Panc1 (cell line): ENCODE measurements around the gene SCN8A. TPM values are rescaled to one million over a fixed set of nuclear protein-coding genes. Genes with fewer than 3 reads are reported as not detected.

ENCODE experiments used
- ATAC-seq: fragments of 200-7000 bp; cut with Tn5 transposase; 2 replicates; pipeline ENCODE4 v1.9.1; 2020; ENCODE audit warnings: mild to moderate bottlenecking, moderate library complexity
- BruUV-seq: library from RNA; stranded (reverse); fragments of 400-500 nt; replicated peaks from 2 replicates; lab custom pipeline; 2021; lab: Mats Ljungman, UMichigan
- CTCF ChIA-PET: fragments of 300-600 bp; sonication (Branson Sonifier 250); formaldehyde crosslinking; loops from one replicate; lab custom pipeline; 2022; ENCODE audit warnings: antibody characterized with exemption; lab: Charles Lee
- POLR2A ChIA-PET: fragments of 300-600 bp; sonication (Branson Sonifier 250); formaldehyde crosslinking; loops from one replicate; lab custom pipeline; 2022; ENCODE audit warnings: antibody characterized with exemption; lab: Charles Lee
- DNase-seq: peaks from one replicate; pipeline ENCODE4 v3.0.0-alpha.2; 2010; ENCODE audit warnings: low read depth, low spot score
- H3K27ac ChIP-seq: 2 replicates; pipeline ENCODE4 v1.5.1; 2011; ENCODE audit warnings: mild to moderate bottlenecking, low read length, inconsistent platforms
- H3K27me3 ChIP-seq: fragments of 200-500 bp; sonication (Bioruptor generic); 2 replicates; pipeline ENCODE4 v1.6.0; 2014; ENCODE audit warnings: low read length, inconsistent platforms; ENCODE audit not compliant: control insufficient read depth, insufficient read depth
- H3K36me3 ChIP-seq: fragments of 200-500 bp; sonication (Bioruptor generic); 2 replicates; pipeline ENCODE4 v1.5.1; 2014; ENCODE audit warnings: inconsistent platforms, mild to moderate bottlenecking, low read length, moderate library complexity; ENCODE audit not compliant: control insufficient read depth, insufficient read depth
- H3K4me1 ChIP-seq: 2 replicates; pipeline ENCODE4 v1.5.1; 2011; ENCODE audit warnings: inconsistent platforms, mild to moderate bottlenecking, low read length, moderate library complexity; ENCODE audit not compliant: control insufficient read depth, insufficient read depth
- H3K4me3 ChIP-seq, 2 experiments: 2 replicates each; pipeline ENCODE4 v1.5.1; 2011 to 2012; ENCODE audit warnings: low read depth in 2 of 2, low read length in 2 of 2, mild to moderate bottlenecking in 2 of 2, inconsistent platforms in 1 of 2, moderate library complexity in 1 of 2
- H3K9me3 ChIP-seq: fragments of 200-500 bp; sonication (Bioruptor generic); 2 replicates; pipeline ENCODE4 v1.5.1; 2014; ENCODE audit warnings: low read depth, mild to moderate bottlenecking, inconsistent platforms, low read length, moderate library complexity; ENCODE audit not compliant: control insufficient read depth, insufficient read depth
- POLR2AphosphoS5 ChIP-seq: IDR thresholded peaks from 2 replicates; pipeline ENCODE4 v1.6.1; 2012; ENCODE audit warnings: mild to moderate bottlenecking, low read depth, low read length, moderate library complexity
- SIN3A ChIP-seq: IDR thresholded peaks from 2 replicates; pipeline ENCODE4 v1.6.1; 2012; ENCODE audit warnings: low read depth, mild to moderate bottlenecking, low read length, moderate library complexity, borderline replicate concordance; ENCODE audit not compliant: insufficient read depth
- TCF7L2 ChIP-seq: IDR thresholded peaks from 2 replicates; pipeline ENCODE4 v1.6.1; 2011; ENCODE audit warnings: mild to moderate bottlenecking, low read depth, low read length, inconsistent platforms
- in situ Hi-C: cut with HindIII; loops from 2 replicates; pipeline ENCODE4 v1.10.0; 2016; ENCODE audit warnings: low sequenced_read_pairs, low pct_unique_long_range_greater_than_20kb
- intact Hi-C: fragments of 100-400 bp; cut with micrococcal nuclease; formaldehyde crosslinking; loops from one replicate; pipeline ENCODE4 v1.10.0; 2022; ENCODE audit not compliant: unreplicated experiment
- total RNA-seq: library from RNA; stranded (reverse); gene quantifications from one replicate; pipeline ENCODE4 v1.2.1, GENCODE V29; 2021; ENCODE audit not compliant: unreplicated experiment
- TF ChIP-seq, protein P1 (sequence below), 2 experiments: IDR thresholded peaks; 2 replicates each; pipeline ENCODE4 v1.6.1; 2011 to 2012; ENCODE audit warnings: low read depth in 2 of 2, control low read depth in 1 of 2, low read length in 1 of 2, mild to moderate bottlenecking in 1 of 2, moderate library complexity in 1 of 2; ENCODE audit not compliant: insufficient read depth in 1 of 2
- TF ChIP-seq, protein P2 (sequence below): fragments of 450-650 bp; IDR thresholded peaks from 2 replicates; pipeline ENCODE4 v1.5.1; 2017; ENCODE audit warnings: mild to moderate bottlenecking

The SCN8A gene
- total RNA-seq, 1 experiment from 2014 or later, result 8.6 TPM

DNA sequence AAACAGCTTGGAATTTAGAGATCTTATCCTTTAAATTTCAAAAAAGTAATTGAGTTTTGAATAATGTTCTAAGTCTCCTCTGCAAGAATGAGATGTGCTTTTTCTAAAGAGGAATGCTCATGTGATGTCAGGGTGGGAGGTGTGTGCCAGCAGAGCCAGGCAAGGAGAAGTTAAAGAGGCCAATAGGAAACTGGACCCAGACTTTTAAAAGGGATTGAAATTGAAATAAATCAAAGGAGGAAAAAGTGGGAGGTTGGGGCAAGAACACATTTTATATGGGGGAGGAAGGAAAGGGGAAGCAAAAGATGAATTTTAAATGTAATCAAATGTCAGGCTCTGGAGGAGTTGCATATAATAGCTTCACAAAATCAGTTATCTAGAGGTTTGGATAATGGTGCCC lies 131.4 kb downstream of the SCN8A start:
- intact Hi-C loops (no loop called here), in situ Hi-C loops (no loop called here)
- POLR2A ChIA-PET, result no interaction called here
- H3K36me3 ChIP-seq, result no peaks in the 10 kb centered on the region
- CTCF ChIA-PET, result no interaction called here
- no peaks in the 10 kb centered on the region for H3K27me3 ChIP-seq
- no peak for DNase-seq
- no peaks in the 10 kb centered on the region for H3K9me3 ChIP-seq
- H3K4me3 ChIP-seq, result no peak overlapping the region
- H3K27ac ChIP-seq, result no peak overlapping the region
- no TSS peak for BruUV-seq
- TF ChIP-seq, protein P1, sequence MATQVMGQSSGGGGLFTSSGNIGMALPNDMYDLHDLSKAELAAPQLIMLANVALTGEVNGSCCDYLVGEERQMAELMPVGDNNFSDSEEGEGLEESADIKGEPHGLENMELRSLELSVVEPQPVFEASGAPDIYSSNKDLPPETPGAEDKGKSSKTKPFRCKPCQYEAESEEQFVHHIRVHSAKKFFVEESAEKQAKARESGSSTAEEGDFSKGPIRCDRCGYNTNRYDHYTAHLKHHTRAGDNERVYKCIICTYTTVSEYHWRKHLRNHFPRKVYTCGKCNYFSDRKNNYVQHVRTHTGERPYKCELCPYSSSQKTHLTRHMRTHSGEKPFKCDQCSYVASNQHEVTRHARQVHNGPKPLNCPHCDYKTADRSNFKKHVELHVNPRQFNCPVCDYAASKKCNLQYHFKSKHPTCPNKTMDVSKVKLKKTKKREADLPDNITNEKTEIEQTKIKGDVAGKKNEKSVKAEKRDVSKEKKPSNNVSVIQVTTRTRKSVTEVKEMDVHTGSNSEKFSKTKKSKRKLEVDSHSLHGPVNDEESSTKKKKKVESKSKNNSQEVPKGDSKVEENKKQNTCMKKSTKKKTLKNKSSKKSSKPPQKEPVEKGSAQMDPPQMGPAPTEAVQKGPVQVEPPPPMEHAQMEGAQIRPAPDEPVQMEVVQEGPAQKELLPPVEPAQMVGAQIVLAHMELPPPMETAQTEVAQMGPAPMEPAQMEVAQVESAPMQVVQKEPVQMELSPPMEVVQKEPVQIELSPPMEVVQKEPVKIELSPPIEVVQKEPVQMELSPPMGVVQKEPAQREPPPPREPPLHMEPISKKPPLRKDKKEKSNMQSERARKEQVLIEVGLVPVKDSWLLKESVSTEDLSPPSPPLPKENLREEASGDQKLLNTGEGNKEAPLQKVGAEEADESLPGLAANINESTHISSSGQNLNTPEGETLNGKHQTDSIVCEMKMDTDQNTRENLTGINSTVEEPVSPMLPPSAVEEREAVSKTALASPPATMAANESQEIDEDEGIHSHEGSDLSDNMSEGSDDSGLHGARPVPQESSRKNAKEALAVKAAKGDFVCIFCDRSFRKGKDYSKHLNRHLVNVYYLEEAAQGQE (IDR thresholded peaks at IDR 0.05; ENCODE audit: insufficient read depth in 1 of 2, low read depth in 2 of 2, low read length in 1 of 2), result no peak
- ATAC-seq, result no peak
- H3K4me1 ChIP-seq, result no peaks in the 10 kb centered on the region

DNA sequence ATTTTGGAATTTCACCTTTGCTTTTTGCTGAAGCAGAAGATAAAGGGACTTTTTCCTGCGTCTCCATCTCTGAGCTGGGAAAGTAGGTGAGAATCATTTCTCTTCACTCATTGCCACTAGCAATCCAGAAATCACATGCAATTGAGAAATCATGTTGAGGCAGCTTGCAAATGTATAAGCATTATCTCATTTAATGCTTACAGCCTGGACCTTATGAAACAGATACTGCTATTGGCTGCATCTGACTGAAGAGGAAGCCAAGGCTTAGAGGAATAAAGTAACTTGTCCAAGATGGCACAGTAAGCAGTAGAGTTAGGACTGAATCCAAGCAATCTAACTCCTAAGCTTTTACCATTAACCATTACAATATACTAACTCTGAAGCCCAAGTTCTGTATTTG lies 135.1 kb downstream of the SCN8A start:
- BruUV-seq, result no TSS peak
- no peak overlapping the region for H3K27ac ChIP-seq
- H3K36me3 ChIP-seq, result no peaks in the 10 kb centered on the region
- POLR2A ChIA-PET, result no interaction called here
- DNase-seq (no peak), ATAC-seq (no peak)
- CTCF ChIA-PET, result no interaction called here
- TF ChIP-seq TCF7L2 (no peak), SIN3A (no peak), POLR2AphosphoS5 (no peak)
- TF ChIP-seq, protein P2, sequence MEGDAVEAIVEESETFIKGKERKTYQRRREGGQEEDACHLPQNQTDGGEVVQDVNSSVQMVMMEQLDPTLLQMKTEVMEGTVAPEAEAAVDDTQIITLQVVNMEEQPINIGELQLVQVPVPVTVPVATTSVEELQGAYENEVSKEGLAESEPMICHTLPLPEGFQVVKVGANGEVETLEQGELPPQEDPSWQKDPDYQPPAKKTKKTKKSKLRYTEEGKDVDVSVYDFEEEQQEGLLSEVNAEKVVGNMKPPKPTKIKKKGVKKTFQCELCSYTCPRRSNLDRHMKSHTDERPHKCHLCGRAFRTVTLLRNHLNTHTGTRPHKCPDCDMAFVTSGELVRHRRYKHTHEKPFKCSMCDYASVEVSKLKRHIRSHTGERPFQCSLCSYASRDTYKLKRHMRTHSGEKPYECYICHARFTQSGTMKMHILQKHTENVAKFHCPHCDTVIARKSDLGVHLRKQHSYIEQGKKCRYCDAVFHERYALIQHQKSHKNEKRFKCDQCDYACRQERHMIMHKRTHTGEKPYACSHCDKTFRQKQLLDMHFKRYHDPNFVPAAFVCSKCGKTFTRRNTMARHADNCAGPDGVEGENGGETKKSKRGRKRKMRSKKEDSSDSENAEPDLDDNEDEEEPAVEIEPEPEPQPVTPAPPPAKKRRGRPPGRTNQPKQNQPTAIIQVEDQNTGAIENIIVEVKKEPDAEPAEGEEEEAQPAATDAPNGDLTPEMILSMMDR, result no peak
- TF ChIP-seq, protein P1 (IDR thresholded peaks at IDR 0.05; ENCODE audit: insufficient read depth in 1 of 2, low read depth in 2 of 2, low read length in 1 of 2), result no peak
- intact Hi-C loops (no loop called here), in situ Hi-C loops (no loop called here)
- no peak overlapping the region for H3K4me3 ChIP-seq
- no peaks in the 10 kb centered on the region for H3K4me1 ChIP-seq
- H3K9me3 ChIP-seq, result no peaks in the 10 kb centered on the region
- H3K27me3 ChIP-seq, result no peaks in the 10 kb centered on the region
